ENCODE results near the gene PDE6G.

Gene PDE6G

GRCh38 chr17:81695211-81695610 lies 38.9 kb upstream of the PDE6G start:
- no peak for TF ChIP-seq REST (IDR thresholded peaks at IDR 0.05; ENCODE audit: insufficient read depth in 1 of 2, low read depth in 2 of 2, low read length in 2 of 2)
- no peak for TF ChIP-seq POLR2AphosphoS5 (IDR thresholded peaks at IDR 0.05; ENCODE audit: low read depth, low read length)
- no peak for TF ChIP-seq FOXP2 (optimal IDR thresholded peaks at IDR 0.05; ENCODE audit: borderline replicate concordance, extremely low read depth, extremely low read length, insufficient read depth)
- no peak for TF ChIP-seq SIN3A (IDR thresholded peaks at IDR 0.05; ENCODE audit: borderline replicate concordance, insufficient read depth, low read length)

GRCh38 chr17:81694810-81695209 lies 38.5 kb upstream of the PDE6G start:
- TF ChIP-seq REST (IDR thresholded peaks at IDR 0.05; ENCODE audit: insufficient read depth in 1 of 2, low read depth in 2 of 2, low read length in 2 of 2) (no peak), SIN3A (IDR thresholded peaks at IDR 0.05; ENCODE audit: borderline replicate concordance, insufficient read depth, low read length) (no peak), POLR2AphosphoS5 (IDR thresholded peaks at IDR 0.05; ENCODE audit: low read depth, low read length) (no peak), FOXP2 (optimal IDR thresholded peaks at IDR 0.05; ENCODE audit: borderline replicate concordance, extremely low read depth, extremely low read length, insufficient read depth) (no peak), TAF1 (IDR thresholded peaks at IDR 0.05; ENCODE audit: borderline replicate concordance, insufficient read depth, low read length) (no peak)

DNA sequence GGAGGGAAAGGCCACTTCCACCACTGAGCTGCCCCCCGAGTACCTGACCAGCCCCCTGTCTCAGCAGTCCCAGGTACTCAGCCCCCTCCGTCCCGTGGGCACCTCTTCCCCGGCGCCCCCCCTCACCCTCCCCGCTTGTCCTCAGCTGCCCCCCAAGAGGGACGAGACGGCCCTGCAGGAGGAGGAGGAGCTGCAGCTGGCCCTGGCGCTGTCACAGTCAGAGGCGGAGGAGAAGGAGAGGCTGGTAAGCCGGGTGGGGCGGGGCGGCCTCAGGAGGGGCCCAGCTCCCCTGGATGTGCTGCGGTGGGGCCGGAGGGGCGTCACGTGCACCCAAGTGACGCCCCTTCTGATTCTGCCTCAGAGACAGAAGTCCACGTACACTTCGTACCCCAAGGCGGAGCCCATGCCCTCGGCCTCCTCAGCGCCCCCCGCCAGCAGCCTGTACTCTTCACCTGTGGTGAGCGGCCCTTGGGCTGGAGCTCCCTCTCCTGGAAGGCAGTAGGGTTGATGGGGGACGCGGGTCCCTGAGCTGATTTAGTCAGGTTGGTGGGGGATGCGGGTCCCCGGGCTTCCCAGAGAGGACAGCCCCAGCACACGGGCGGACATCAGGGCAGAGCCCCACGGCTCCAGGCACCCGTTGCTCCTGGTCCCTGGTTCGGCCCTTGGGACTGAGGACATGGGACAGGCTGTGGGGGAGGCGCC lies 37.3 kb upstream of the PDE6G start:
- TF ChIP-seq FOXP2 (optimal IDR thresholded peaks at IDR 0.05; ENCODE audit: borderline replicate concordance, extremely low read depth, extremely low read length, insufficient read depth) (no peak), TAF1 (IDR thresholded peaks at IDR 0.05; ENCODE audit: borderline replicate concordance, insufficient read depth, low read length) (no peak), POLR2AphosphoS5 (IDR thresholded peaks at IDR 0.05; ENCODE audit: low read depth, low read length) (no peak), REST (IDR thresholded peaks at IDR 0.05; ENCODE audit: insufficient read depth in 1 of 2, low read depth in 2 of 2, low read length in 2 of 2) (no peak), SIN3A (IDR thresholded peaks at IDR 0.05; ENCODE audit: borderline replicate concordance, insufficient read depth, low read length) (no peak)

- TF ChIP-seq REST (IDR thresholded peaks at IDR 0.05; ENCODE audit: insufficient read depth in 1 of 2, low read depth in 2 of 2, low read length in 2 of 2) (no peak), FOXP2 (optimal IDR thresholded peaks at IDR 0.05; ENCODE audit: borderline replicate concordance, extremely low read depth, extremely low read length, insufficient read depth) (no peak), SIN3A (IDR thresholded peaks at IDR 0.05; ENCODE audit: borderline replicate concordance, insufficient read depth, low read length) (no peak), TAF1 (IDR thresholded peaks at IDR 0.05; ENCODE audit: borderline replicate concordance, insufficient read depth, low read length) (no peak), POLR2AphosphoS5 (IDR thresholded peaks at IDR 0.05; ENCODE audit: low read depth, low read length) (no peak)
These were observed 35.3 kb upstream of the PDE6G start for GRCh38 chr17:81691608-81692007.

All from PFSK-1 (cell line).